SK-N-MC (cell line): Measurements from ENCODE around the gene LIMK1.

Experiments
- DNase-seq: peaks from one replicate; pipeline ENCODE4 v3.0.0-alpha.2; 2011; ENCODE audit warnings: low read depth, low spot score
- H3K27ac ChIP-seq: fragments of 200-600 bp; sonication (generic); 2 replicates; pipeline ENCODE4 v1.5.1; 2016; ENCODE audit warnings: mixed run types
- H3K36me3 ChIP-seq: fragments of 200-600 bp; sonication (generic); 2 replicates; pipeline ENCODE4 v1.6.1; 2017; ENCODE audit warnings: antibody characterized with exemption, low read length, mixed read lengths; ENCODE audit not compliant: insufficient read depth
- H3K4me3 ChIP-seq: fragments of 200-600 bp; sonication (generic); 2 replicates; pipeline ENCODE4 v1.5.1; 2016
- H3K9ac ChIP-seq: fragments of 200-600 bp; sonication (generic); 2 replicates; pipeline ENCODE4 v1.8.0; 2017; ENCODE audit warnings: mixed run types, mixed read lengths; ENCODE audit not compliant: insufficient read length
- H3K9me3 ChIP-seq: fragments of 200-600 bp; sonication (generic); 2 replicates; pipeline ENCODE4 v1.6.1; 2017; ENCODE audit warnings: low read depth, mild to moderate bottlenecking, antibody characterized with exemption, low read length, moderate library complexity, mixed read lengths
- EZH2 ChIP-seq: fragments of 200-600 bp; sonication (generic); IDR thresholded peaks from one replicate; pipeline ENCODE4 v1.6.1; 2017; ENCODE audit warnings: antibody characterized with exemption
- FOXP2 ChIP-seq: optimal IDR thresholded peaks from 2 replicates; pipeline ENCODE3; 2011; ENCODE audit warnings: mild to moderate bottlenecking, moderate library complexity; ENCODE audit not compliant: insufficient read depth; ENCODE audit errors: extremely low read length, control extremely low read depth
- POLR2AphosphoS5 ChIP-seq: IDR thresholded peaks from 2 replicates; pipeline ENCODE4 v1.6.1; 2012; ENCODE audit warnings: mild to moderate bottlenecking, low read depth, low read length, borderline replicate concordance

Gene LIMK1

DNA sequence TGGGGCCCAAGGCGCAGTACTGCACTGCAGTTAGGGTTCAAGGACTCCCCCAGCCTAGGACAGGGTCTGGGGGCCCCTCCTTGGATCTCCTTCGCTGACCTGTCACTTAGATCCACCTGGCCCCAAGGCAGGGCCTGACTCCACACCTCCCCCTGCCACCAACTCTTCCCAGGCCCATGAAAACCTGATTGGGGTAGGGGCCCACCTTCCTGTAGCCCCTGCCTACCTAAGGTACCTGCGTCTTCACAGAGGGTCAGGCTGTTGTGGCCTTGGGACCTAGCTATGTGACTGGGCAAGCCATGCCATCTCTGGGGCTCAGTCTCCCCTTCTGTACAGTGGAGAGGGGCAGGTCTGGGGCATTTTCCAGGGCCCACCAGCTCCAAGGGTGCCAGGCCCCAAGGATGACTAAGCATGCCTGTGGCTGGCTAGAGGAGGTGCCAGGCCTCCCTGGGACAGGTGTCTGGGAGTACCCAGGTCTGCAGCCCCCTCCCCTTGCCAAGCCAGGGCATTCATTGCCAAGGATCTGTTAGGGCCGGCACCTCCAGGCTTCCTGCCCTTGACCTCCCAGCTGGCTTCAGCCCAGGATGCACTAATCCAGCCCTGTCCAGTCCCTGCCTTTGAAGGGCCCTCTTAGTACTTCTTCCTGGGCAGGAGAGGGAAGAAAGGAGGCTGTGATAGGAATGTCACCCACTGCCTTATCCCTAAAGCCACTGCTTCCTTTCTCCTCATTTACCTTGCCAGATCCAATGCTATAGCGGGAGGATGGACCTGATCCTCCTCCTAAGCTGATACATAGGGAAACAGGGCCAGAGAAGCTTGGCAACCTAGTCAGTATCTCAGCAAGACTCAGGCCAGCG lies 1.3 kb downstream of the LIMK1 start:
- H3K27ac ChIP-seq = no peak overlapping the region
- DNase-seq = no peak
- H3K9me3 ChIP-seq = no peaks in the 10 kb centered on the region
- peak overlapping the region; percentile 80 for H3K9ac ChIP-seq
- H3K36me3 ChIP-seq = peaks cover 7% of the 10 kb centered on the region; the same call in 1 of the 2 replicates
- peak overlapping the region; percentile 87 for H3K4me3 ChIP-seq
- no peak for TF ChIP-seq EZH2
- TF ChIP-seq FOXP2 = no peak
- TF ChIP-seq POLR2AphosphoS5 = no peak

DNA sequence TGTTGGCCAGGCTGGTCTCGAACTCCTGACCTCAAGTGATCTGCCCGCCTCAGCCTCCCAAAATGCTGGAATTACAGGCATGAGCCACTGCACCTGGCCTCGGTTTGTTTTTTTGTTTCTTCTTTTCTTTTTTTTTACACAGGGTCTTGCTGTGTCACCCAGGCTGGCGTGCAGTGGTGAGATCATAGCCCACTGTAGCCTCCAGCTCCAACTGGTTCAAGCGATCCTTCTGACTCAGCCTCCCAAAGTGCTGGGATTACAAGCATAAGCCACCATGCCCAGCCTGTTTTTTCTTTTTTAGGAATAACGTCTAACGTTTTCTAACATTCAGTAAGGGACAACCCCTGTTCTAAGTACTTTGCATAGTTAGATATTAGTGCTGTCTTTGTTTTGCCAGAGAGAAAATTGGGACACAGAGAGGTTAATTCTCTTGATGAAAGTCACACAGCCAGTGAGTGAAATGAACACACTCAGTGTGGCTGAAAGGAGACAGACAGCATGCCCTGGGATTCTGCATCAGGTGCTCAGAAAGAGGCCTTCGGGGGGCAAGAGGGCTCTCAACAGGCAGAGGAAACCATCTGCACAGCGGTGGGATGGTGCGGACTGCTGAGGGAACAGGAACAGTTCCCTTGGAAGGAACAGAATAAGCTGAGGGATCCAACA lies 4.3 kb downstream of the LIMK1 start:
- TF ChIP-seq FOXP2 (no peak), POLR2AphosphoS5 (no peak)
- no peaks in the 10 kb centered on the region for H3K9me3 ChIP-seq
- H3K4me3 ChIP-seq = no peak overlapping the region
- H3K36me3 ChIP-seq = peaks cover 7% of the 10 kb centered on the region; the same call in 1 of the 2 replicates
- DNase-seq = no peak
- no peak overlapping the region for H3K27ac ChIP-seq
- no peak overlapping the region for H3K9ac ChIP-seq

DNA sequence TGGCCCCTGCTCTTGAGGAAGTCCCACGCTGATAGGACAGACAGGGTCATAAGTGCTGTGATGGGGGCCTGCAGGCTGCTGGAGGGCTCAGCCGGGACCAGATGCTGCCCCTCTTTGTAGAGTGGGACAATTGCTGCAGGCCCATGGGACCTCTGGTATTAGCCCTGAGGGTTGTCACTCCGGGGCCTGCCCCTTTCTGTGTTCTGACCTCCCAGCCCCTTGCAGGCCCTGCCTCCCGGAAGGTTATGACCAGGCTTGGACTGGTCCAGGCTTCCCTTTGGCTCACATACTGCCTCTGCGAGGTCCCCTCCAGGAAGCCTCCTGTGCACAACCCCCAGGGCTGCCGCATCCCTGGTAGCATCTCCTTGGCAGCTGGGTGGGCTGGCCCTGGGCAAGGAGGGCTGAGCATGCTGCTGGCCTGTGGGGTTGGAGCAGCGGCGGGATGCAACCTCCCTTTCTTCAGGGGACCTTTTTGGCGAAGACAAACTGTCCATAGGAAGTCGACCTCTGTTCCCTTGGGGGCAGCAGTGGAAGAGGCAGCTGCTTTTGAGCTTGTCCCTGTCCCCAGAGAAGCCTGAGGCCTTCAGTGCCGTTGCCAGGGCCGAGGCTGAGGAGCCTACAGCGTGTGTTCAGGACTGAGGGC lies 8.8 kb downstream of the LIMK1 start:
- DNase-seq = no peak
- TF ChIP-seq EZH2 (no peak), POLR2AphosphoS5 (no peak), FOXP2 (no peak)
- H3K36me3 ChIP-seq = peaks cover 14% of the 10 kb centered on the region; the same call in 1 of the 2 replicates
- H3K4me3 ChIP-seq = no peak overlapping the region
- no peak overlapping the region for H3K27ac ChIP-seq
- H3K9me3 ChIP-seq = no peaks in the 10 kb centered on the region
- no peak overlapping the region for H3K9ac ChIP-seq

DNA sequence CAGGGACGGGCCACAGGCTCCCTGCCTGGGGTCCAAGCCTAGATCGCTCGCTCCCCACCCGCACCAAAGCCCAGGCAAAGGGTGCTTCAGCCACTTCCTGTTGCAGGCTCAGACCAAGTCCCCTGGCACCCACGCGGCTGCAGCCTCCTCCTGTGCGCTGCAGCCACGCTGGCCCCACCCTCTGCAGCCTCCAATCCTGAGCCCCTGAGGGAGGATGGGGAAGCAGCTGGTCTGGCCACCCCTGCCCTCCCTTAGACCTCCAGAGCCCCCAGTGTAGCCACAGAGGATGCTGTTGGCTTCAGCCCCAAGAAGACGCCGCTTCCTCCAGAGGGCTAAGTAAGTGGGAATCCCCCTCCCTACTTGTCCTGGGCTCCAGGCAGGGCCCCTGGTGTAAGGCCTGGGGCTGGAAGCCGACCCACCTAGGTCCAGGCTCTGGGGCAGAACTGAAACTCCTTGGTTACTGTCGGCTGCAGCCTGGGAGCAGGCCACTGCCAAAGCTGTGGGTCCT lies 9.4 kb downstream of the LIMK1 start:
- peaks cover 17% of the 10 kb centered on the region for H3K36me3 ChIP-seq
- no peak for TF ChIP-seq EZH2
- no peak for TF ChIP-seq FOXP2
- no peak for TF ChIP-seq POLR2AphosphoS5
- H3K4me3 ChIP-seq = no peak overlapping the region
- no peak for DNase-seq
- H3K9ac ChIP-seq = no peak overlapping the region
- no peak overlapping the region for H3K27ac ChIP-seq
- H3K9me3 ChIP-seq = no peaks in the 10 kb centered on the region

DNA sequence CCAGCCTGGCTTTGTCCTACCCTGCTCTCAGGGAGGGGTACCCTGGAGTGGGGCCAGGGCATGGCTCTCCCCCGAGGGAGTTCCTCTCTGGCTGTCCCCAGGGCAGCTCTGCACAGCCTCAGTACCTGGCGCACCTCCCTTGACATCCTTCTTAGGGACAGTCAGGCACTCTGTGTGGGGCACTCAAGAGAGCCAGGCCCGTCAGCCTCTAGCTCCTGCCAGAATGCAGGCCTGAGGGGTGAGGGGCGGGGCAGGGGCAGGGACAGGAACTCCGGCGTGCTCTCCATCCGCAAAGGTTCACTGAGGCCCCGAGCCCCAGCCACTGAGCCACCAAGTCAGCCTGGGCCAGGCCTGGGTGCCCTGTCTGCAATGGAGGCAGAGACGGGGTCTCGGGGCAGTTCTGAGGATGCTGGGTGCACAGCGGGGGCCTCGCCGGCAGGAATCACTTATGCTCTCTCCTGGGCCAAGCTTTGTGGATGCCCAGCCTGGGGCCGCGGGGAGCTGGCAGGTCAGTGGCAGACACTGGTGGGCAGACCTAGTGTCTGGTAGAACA lies 10.1 kb downstream of the LIMK1 start:
- Histone ChIP-seq H3K4me3 (no peak overlapping the region), H3K9me3 (no peaks in the 10 kb centered on the region), H3K27ac (no peak overlapping the region), H3K9ac (no peak overlapping the region), H3K36me3 (peaks cover 18% of the 10 kb centered on the region)
- TF ChIP-seq POLR2AphosphoS5 = no peak
- DNase-seq = no peak

DNA sequence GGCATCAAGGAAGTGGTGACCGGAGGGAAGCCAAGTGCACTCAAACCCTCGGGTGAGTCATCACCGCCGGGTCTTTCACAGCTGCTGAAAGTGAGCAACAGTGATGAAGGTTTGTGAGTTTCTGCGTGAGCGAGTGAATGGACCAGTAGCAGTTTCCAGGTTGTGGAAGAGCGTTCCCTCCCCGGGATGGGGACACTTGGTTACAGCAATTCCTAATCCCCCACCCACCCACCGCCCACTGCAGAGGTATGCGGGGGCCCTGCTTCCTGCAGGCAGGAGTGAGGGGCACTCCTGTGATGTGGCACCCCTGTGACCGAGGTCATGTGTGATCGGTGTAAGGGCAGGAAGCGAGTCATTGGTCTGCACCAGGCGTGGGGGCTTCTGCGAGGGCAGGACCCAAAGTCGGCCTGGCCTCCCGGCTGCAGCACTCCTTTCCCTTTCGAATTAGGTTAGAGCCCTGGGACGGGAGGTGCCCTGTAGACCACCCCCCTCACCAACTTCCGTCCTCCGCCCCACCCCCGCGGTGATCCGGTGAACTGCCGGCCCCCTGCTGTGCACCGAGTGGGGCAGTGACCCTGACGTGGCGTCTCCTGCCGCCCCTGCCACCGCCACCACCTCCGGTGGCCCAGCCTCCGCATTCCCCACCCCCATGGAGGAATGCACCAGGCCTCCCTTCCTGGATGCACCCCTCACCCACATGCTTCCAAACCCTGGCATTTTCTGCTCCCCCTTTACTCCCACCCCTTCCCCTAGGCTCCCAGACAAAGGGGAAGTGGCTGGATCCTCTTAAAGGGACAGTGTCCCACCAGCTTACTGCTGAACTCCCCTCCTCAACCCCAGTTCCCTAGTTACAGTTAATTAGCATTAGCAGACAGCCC lies 10.9 kb downstream of the LIMK1 start:
- Histone ChIP-seq H3K4me3 (peak overlapping the region; percentile 1; the same call in 1 of the 2 replicates), H3K27ac (0 out of 2 replicates have a peak overlapping the region, but pooled peaks have one; percentile 23), H3K36me3 (peaks cover 18% of the 10 kb centered on the region)

DNA sequence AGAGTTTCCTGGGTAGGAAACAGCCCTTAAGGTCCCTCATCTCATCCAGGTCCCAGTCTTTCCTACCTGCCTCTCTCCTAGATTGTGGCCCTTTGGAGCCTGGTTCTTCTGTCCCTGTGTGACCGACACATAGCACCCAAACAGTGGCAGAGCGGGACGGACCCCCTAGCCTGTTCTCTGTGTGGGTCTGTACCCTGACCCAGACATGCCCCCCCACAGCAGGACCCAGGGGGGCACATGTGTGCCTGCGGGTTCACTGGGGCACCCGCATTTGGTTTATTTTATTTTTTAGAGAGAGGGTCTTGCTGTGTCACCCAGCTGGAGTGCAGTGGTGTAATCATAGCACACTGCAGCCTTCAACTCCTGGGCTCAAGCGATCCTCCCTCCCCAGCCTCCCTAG lies 11.5 kb downstream of the LIMK1 start:
- Histone ChIP-seq H3K27ac (0 out of 2 replicates have a peak overlapping the region, but pooled peaks have one; percentile 23), H3K9ac (no peak overlapping the region), H3K9me3 (no peaks in the 10 kb centered on the region)

More for the DNA sequence above, 10.9 kb downstream of the LIMK1 start:
- Histone ChIP-seq H3K9me3 (no peaks in the 10 kb centered on the region), H3K9ac (no peak overlapping the region)
- no peak for DNase-seq
- TF ChIP-seq EZH2 (no peak), POLR2AphosphoS5 (no peak), FOXP2 (no peak)

More for the DNA sequence above, 11.5 kb downstream of the LIMK1 start:
- H3K4me3 ChIP-seq = no peak overlapping the region
- TF ChIP-seq EZH2 = no peak
- no peak for TF ChIP-seq FOXP2
- no peak for TF ChIP-seq POLR2AphosphoS5
- H3K36me3 ChIP-seq = peaks cover 18% of the 10 kb centered on the region
- no peak for DNase-seq
